A549 treated with Mapracorat at 1 μM for 4 hours (cell line): ENCODE results near the gene PHC2. TPM values are rescaled to one million over a fixed set of nuclear protein-coding genes. Genes with fewer than 3 reads are reported as not detected.

Experiments used
- total RNA-seq: library from RNA; stranded (reverse); fragments of 200-300 nt; extraction: Qiagen RNA extraction; gene quantifications from 5 replicates; pipeline ENCODE4 v1.2.3, GENCODE V29; 2022

The PHC2 gene, protein sequence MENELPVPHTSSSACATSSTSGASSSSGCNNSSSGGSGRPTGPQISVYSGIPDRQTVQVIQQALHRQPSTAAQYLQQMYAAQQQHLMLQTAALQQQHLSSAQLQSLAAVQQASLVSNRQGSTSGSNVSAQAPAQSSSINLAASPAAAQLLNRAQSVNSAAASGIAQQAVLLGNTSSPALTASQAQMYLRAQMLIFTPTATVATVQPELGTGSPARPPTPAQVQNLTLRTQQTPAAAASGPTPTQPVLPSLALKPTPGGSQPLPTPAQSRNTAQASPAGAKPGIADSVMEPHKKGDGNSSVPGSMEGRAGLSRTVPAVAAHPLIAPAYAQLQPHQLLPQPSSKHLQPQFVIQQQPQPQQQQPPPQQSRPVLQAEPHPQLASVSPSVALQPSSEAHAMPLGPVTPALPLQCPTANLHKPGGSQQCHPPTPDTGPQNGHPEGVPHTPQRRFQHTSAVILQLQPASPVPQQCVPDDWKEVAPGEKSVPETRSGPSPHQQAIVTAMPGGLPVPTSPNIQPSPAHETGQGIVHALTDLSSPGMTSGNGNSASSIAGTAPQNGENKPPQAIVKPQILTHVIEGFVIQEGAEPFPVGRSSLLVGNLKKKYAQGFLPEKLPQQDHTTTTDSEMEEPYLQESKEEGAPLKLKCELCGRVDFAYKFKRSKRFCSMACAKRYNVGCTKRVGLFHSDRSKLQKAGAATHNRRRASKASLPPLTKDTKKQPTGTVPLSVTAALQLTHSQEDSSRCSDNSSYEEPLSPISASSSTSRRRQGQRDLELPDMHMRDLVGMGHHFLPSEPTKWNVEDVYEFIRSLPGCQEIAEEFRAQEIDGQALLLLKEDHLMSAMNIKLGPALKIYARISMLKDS
- total RNA-seq: 94.8 to 111 TPM (median 104 TPM) in 5 replicates

DNA sequence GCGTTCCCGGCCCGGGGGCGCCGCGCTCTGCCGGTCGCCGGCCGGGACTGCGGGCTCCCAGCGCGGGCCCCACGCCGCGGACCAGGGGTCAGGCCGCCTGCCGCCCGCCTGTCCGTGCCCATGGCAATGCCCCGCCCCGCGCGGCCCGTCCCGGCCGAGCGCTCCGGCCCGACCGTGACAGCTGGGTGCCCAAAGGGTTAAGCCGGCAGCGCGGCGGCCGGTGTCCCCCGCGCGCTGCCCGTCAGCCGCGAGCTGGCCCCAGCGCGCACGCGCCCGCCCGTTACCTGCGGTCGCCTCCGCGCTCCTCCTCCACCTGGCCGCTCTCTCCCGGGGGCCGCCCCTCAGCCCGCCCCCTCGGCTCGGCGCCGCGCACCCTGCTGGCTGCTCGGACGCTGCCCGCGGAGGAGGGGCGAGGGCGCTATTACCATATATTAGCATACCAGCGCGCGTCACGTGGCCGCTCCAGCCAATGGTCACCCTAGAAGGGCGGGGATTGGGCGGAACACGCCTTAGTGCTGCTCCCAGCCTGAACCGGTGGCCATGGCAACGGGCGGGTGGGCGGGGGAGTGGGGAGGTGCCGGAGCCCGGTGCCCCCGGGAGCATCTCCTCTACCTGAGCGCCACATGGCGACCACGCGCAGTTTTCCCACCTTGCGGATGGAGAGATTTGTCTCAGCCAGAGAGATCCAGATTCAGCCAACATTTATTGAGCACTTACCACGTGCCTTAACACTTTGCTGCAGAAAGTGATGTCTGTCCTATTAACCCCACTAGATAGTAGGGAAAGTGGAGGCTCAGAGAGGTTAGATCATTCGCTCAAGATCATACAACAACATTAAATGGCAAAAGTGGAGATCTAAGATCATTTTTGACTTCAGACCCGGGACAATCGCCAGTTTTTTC lies at the start of gene PHC2:
Gene PHC2, minus strand, starts transcription at position 404 of the 902 bp plus-strand sequence. CDS start 55,556 bp downstream, outside the sequence.

DNA sequence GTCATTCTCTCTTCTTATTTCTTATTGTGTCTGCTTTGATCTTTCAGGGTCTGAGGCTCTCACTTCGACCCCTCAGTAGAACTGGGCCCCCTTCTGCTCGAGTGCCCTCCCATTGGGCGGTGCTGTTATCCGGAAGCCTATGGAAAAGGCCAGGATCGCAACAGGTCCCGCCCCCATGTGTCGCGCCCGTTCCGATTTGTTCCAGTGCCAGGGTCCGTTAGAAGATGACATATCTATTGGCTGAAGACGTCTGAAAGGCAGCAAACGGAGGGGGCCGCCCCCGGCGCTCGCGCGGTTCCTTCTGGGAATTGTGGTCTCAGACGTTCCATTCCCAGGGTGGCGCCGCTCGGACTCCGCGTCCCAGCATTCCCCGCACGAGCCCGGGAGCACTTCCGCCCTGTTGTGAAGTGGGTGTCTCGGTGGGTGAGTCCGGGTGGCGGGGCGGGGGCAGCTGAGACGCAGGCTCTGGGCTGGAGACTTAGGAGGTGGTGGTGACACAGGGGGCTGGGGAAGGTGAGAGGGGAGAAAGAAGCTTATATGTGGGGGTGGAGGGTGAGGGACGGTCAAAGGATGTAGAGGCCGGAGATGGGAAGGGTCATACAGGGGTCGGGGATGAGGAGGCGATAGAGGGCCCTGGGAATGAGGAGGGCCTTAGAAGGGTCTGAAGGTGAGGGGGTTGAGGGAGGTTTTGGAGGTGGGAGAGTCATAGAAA lies 41.5 kb upstream of the PHC2 start, which contains the start of gene ZSCAN20:
Gene ZSCAN20, plus strand, starts transcription at position 377 of the 712 bp plus-strand sequence. CDS start 6,644 bp downstream, outside the sequence.

DNA sequence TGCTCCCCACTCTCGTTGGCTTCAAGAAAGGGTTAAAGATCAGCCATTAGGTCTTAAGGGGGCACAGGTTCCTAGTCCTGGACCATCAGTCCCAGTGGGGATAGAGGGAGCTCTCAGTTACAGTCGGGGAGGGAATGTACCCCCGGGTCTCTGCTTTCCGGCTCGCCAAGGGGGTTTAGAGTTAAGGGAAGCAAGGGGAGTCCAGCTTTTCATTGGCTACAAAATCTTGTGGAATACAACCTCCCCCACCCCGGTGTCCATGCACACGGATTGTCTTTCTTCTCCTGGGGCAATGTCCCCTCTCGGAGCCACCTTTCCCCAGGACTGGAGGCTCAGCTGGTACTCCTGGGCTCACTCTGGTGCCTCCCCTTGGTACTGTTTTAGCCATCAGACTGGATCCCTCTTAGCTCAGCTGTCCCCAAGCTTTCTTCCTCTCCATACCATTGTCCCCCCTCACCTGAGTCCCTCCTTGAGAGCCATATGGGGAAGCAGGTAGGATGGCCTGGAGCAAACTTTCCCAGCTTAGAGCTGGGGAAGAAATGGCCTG lies 110.2 kb downstream of the PHC2 start, which contains the start of gene A3GALT2:
Gene A3GALT2, minus strand, starts transcription at position 480 of the 547 bp plus-strand sequence. Its CDS starts 0 bp downstream, at position 480.

Other genes with a start within 250 kb of the PHC2 start
- 1.9 to 2.6 TPM (median 2.3 TPM) in 5 replicates for gene TRIM62, start 249.1 kb downstream of the PHC2 start, total RNA-seq
- 9.1 to 12.6 TPM (median 9.5 TPM) in 5 replicates for gene ZNF362, start 174.6 kb downstream of the PHC2 start, total RNA-seq
- not detected in 5 replicates for gene A3GALT2, start 110.0 kb downstream of the PHC2 start, total RNA-seq
- 1.6 to 2.0 TPM (median 1.8 TPM) in 5 replicates for gene ZSCAN20, start 41.5 kb upstream of the PHC2 start, total RNA-seq